B cell (primary cell): ENCODE results near the gene CADM2. TPM values are rescaled to one million over a fixed set of nuclear protein-coding genes. Genes with fewer than 3 reads are reported as not detected.

Source experiments
- ATAC-seq: fragments of 200-7000 bp; cut with Tn5 transposase; one replicate; pipeline ENCODE4 v1.10.0; 2021; ENCODE audit warnings: low read depth, mild to moderate bottlenecking, moderate number of reproducible peaks, moderate library complexity
- CTCF ChIA-PET: fragments of 350-600 bp; sonication (Branson Sonifier 250); formaldehyde crosslinking; loops from one replicate; lab custom pipeline; 2021; ENCODE audit warnings: antibody characterized with exemption, inconsistent platforms; lab: Charles Lee
- POLR2A ChIA-PET: fragments of 350-600 bp; sonication (Branson Sonifier 250); formaldehyde crosslinking; loops from one replicate; lab custom pipeline; 2021; ENCODE audit warnings: antibody characterized with exemption; lab: Charles Lee
- DNase-seq: peaks from one replicate; pipeline ENCODE4 v3.0.0; 2013
- H2AFZ ChIP-seq: 2 replicates; pipeline ENCODE4 v1.6.1; 2012; ENCODE audit warnings: mild to moderate bottlenecking, low read depth, low read length; ENCODE audit not compliant: insufficient read depth, poor library complexity, severe bottlenecking
- H3K27ac ChIP-seq, 2 donors: 1 replicate in 1 of 2; 2 replicates in 1 of 2; pipeline ENCODE4 v1.5.1; 2012 to 2013; ENCODE audit warnings: low read length in 2 of 2, mild to moderate bottlenecking in 2 of 2, moderate library complexity in 1 of 2
- H3K27me3 ChIP-seq, 4 experiments: fragments of 200-600 bp in 1 of 4; sonication (generic) in 1 of 4; replicated peaks in 1 of 4; 1 replicate in 2 of 4; 2 replicates in 2 of 4; pipeline versions ENCODE4 v1.6.1 to v1.7.0; 2013 to 2016; ENCODE audit warnings: low read length in 3 of 4, mild to moderate bottlenecking in 2 of 4, mixed read lengths in 1 of 4, moderate library complexity in 1 of 4; ENCODE audit not compliant: insufficient read depth in 4 of 4, control insufficient read depth in 3 of 4; ENCODE audit errors: control extremely low read depth in 1 of 4
- H3K36me3 ChIP-seq, 2 experiments: replicated peaks in 1 of 2; 1 replicate in 1 of 2; 2 replicates in 1 of 2; pipeline versions ENCODE4 v1.6.1 to v1.7.1; 2013; ENCODE audit warnings: low read length in 1 of 2; ENCODE audit not compliant: insufficient read depth in 2 of 2, control insufficient read depth in 1 of 2; ENCODE audit errors: control extremely low read depth in 1 of 2, extremely low read depth in 1 of 2
- H3K4me1 ChIP-seq, 2 donors: fragments of 200-600 bp in 1 of 2; sonication (generic) in 1 of 2; 1 replicate in 1 of 2; 2 replicates in 1 of 2; pipeline versions ENCODE4 v1.5.1 to v1.6.1; 2013 to 2017; ENCODE audit warnings: low read length in 2 of 2; ENCODE audit not compliant: control insufficient read depth in 2 of 2, insufficient read depth in 2 of 2
- H3K4me2 ChIP-seq: replicated peaks from 2 replicates; pipeline ENCODE3; 2012; ENCODE audit warnings: mild to moderate bottlenecking, low read depth, low read length; ENCODE audit not compliant: poor library complexity, severe bottlenecking
- H3K4me3 ChIP-seq, 5 experiments: fragments of 200-600 bp in 1 of 5; sonication (generic) in 1 of 5; 1 replicate in 3 of 5; 2 replicates in 2 of 5; pipeline versions ENCODE4 v1.5.1 to v1.7.0; 2011 to 2016; ENCODE audit warnings: low read length in 4 of 5, mild to moderate bottlenecking in 4 of 5, low read depth in 2 of 5, control low read depth in 1 of 5, moderate library complexity in 1 of 5; ENCODE audit not compliant: insufficient read depth in 1 of 5; ENCODE audit errors: control extremely low read depth in 1 of 5, extremely low read depth in 1 of 5
- H3K79me2 ChIP-seq: fragments of 200-600 bp; sonication (generic); one replicate; pipeline ENCODE4 v1.6.0; 2016; ENCODE audit warnings: low read length; ENCODE audit not compliant: control insufficient read depth, insufficient read depth
- H3K9ac ChIP-seq: fragments of 200-600 bp; sonication (generic); 2 replicates; pipeline ENCODE4 v1.6.1; 2017; ENCODE audit warnings: mild to moderate bottlenecking, low read length, moderate library complexity
- H3K9me3 ChIP-seq, 3 donors: one replicate each; pipeline versions ENCODE4 v1.6.1 to v1.7.1; 2013; ENCODE audit warnings: low read length in 2 of 3; ENCODE audit not compliant: control insufficient read depth in 2 of 3, insufficient read depth in 1 of 3; ENCODE audit errors: control extremely low read depth in 1 of 3
- H4K20me1 ChIP-seq: 2 replicates; pipeline ENCODE4 v1.6.0; 2012; ENCODE audit warnings: mild to moderate bottlenecking, low read length; ENCODE audit not compliant: insufficient read depth, control insufficient read depth, poor library complexity, severe bottlenecking
- H3K27ac Mint-ChIP-seq: one replicate; pipeline ENCODE4 v1.8.0; 2021; ENCODE audit warnings: mixed read lengths
- H3K27me3 Mint-ChIP-seq: one replicate; pipeline ENCODE4 v1.8.0; 2021; ENCODE audit warnings: mixed read lengths
- H3K4me1 Mint-ChIP-seq: one replicate; pipeline ENCODE4 v1.8.0; 2021; ENCODE audit warnings: mixed read lengths
- H3K4me3 Mint-ChIP-seq: one replicate; pipeline ENCODE4 v1.8.0; 2021; ENCODE audit warnings: mixed read lengths
- H3K9me3 Mint-ChIP-seq: one replicate; pipeline ENCODE4 v1.8.0; 2022; ENCODE audit warnings: mixed read lengths; ENCODE audit not compliant: insufficient read depth
- EZH2 ChIP-seq: IDR thresholded peaks from 2 replicates; pipeline ENCODE4 v1.6.1; 2012; ENCODE audit warnings: borderline replicate concordance, low read depth, mild to moderate bottlenecking, moderate library complexity, low read length; ENCODE audit not compliant: insufficient read depth, poor library complexity, severe bottlenecking
- WGBS: methylation state at CpG from one replicate; pipeline ENCODE4 v1.1.5; 2013; ENCODE audit warnings: missing lambda C conversion rate; ENCODE audit not compliant: insufficient coverage; 5-methylcytosine and 5-hydroxymethylcytosine counted together
- intact Hi-C: fragments of 100-400 bp; cut with micrococcal nuclease; formaldehyde crosslinking; loops from one replicate; pipeline ENCODE4 v1.10.0; 2022
- polyA plus RNA-seq: library from polyadenylated mRNA; depleted of rRNA; stranded (reverse); fragments of >200 nt; gene quantifications from 2 replicates; pipeline ENCODE4 v1.2.3, GENCODE V29; 2012
- total RNA-seq, 2 donors: library from RNA; stranded (reverse); fragments of 120-200 nt in 1 of 2; gene quantifications; 1 replicate in 1 of 2; 2 replicates in 1 of 2; pipeline versions ENCODE4 v1.2.3 to v1.2.4, GENCODE V29; 2013 to 2022
- TF ChIP-seq, protein P1 (sequence below): fragments of 200-600 bp; IDR thresholded peaks from one replicate; pipeline ENCODE4 v1.8.0; 2022; ENCODE audit warnings: antibody characterized with exemption, mild to moderate bottlenecking

The CADM2 gene
- total and polyA plus RNA-seq, 2 donors (not counting 1 experiment from before 2014, with no cell fraction given), result 0.10 to 0.37 TPM

DNA sequence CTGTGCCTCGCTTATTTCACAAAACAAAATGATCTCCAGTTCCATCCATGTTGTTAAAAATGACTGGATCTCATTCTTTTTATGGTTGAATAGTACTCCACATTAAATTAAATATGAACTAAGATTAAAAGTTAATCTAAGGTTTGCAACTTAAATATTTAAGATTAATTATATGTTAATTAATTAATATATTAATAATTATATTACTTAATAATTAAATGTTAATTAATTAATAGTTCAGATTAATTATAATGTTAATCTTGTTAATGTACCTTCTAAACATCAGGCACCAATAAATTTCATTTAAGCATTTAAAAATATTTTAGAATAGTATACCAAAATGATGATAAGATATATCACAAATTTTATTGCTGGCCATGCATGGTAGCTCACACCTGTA is 971.9 kb downstream of the CADM2 start:
- H3K4me1 Mint-ChIP-seq, result no peaks in the 10 kb centered on the region
- Histone ChIP-seq H4K20me1 (no peaks in the 10 kb centered on the region), H3K27ac (no peak overlapping the region), H3K27me3 (no peaks in the 10 kb centered on the region), H3K9ac (no peak overlapping the region), H3K36me3 (no peaks in the 10 kb centered on the region), H3K4me2 (no peak overlapping the region), H3K79me2 (no peaks in the 10 kb centered on the region), H3K4me3 (no peak overlapping the region), H2AFZ (no peak overlapping the region), H3K9me3 (peaks cover 0 to 4% (median 0%) of the 10 kb centered on the region in 3 donors), H3K4me1 (no peaks in the 10 kb centered on the region)
- CTCF ChIA-PET, result no interaction called here
- no CpG with 5 or more reads among the region's 1 CpG for WGBS
- TF ChIP-seq EZH2, result no peak
- TF ChIP-seq, protein P1, sequence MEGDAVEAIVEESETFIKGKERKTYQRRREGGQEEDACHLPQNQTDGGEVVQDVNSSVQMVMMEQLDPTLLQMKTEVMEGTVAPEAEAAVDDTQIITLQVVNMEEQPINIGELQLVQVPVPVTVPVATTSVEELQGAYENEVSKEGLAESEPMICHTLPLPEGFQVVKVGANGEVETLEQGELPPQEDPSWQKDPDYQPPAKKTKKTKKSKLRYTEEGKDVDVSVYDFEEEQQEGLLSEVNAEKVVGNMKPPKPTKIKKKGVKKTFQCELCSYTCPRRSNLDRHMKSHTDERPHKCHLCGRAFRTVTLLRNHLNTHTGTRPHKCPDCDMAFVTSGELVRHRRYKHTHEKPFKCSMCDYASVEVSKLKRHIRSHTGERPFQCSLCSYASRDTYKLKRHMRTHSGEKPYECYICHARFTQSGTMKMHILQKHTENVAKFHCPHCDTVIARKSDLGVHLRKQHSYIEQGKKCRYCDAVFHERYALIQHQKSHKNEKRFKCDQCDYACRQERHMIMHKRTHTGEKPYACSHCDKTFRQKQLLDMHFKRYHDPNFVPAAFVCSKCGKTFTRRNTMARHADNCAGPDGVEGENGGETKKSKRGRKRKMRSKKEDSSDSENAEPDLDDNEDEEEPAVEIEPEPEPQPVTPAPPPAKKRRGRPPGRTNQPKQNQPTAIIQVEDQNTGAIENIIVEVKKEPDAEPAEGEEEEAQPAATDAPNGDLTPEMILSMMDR, result no peak
- no peak overlapping the region for H3K27ac Mint-ChIP-seq
- intact Hi-C loops, result no loop called here
- no peak for DNase-seq
- no peak overlapping the region for H3K4me3 Mint-ChIP-seq
- POLR2A ChIA-PET, result no interaction called here
- no peak for ATAC-seq
- peaks cover 2% of the 10 kb centered on the region for H3K9me3 Mint-ChIP-seq
- no peaks in the 10 kb centered on the region for H3K27me3 Mint-ChIP-seq

DNA sequence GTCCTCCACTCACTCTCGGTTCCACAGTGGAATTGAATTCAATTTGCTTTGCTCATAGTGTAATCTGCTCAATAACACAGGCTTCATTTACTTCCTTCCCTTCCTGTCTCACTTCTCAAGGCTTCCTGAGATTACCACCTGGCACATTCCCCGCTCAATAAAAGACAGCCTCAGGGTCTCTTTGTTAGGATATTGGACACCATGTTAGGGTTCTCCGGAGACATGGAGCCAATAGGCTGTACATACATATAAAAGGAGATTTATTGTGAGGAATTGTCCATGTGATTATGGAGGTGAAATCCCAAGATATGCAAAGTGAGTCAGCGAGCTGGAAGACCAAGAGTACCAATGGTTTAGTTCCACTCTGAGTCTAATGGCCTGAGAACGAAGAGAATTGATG is 974.5 kb downstream of the CADM2 start:
- no peaks in the 10 kb centered on the region for H3K4me1 ChIP-seq
- H3K27me3 Mint-ChIP-seq, result no peaks in the 10 kb centered on the region
- peaks cover 2% of the 10 kb centered on the region for H3K9me3 Mint-ChIP-seq
- peaks cover 0 to 4% (median 0%) of the 10 kb centered on the region in 3 donors for H3K9me3 ChIP-seq
- no peak overlapping the region for H3K9ac ChIP-seq
- H3K4me1 Mint-ChIP-seq, result no peaks in the 10 kb centered on the region
- no peaks in the 10 kb centered on the region for H4K20me1 ChIP-seq
- ChIA-PET POLR2A (no interaction called here), CTCF (no interaction called here)
- H3K27ac Mint-ChIP-seq, result no peak overlapping the region
- DNase-seq (no peak), ATAC-seq (no peak)
- no peaks in the 10 kb centered on the region for H3K36me3 ChIP-seq
- no peaks in the 10 kb centered on the region for H3K27me3 ChIP-seq
- H3K4me3 ChIP-seq, result no peak overlapping the region
- H3K27ac ChIP-seq, result no peak overlapping the region
- no peak overlapping the region for H3K4me2 ChIP-seq
- H3K79me2 ChIP-seq, result no peaks in the 10 kb centered on the region
- intact Hi-C loops, result no loop called here
- WGBS, result 57% methylated on average over 3 of the region's 5 CpGs
- H2AFZ ChIP-seq, result no peak overlapping the region
- H3K4me3 Mint-ChIP-seq, result no peak overlapping the region
- TF ChIP-seq EZH2, result no peak
- TF ChIP-seq, protein P1, result no peak
